Thoracic aorta (tissue), 2 donors: ENCODE measurements around the gene CCR3. TPM values are rescaled to one million over a fixed set of nuclear protein-coding genes. Genes with fewer than 3 reads are reported as not detected.

Source experiments
- ATAC-seq: fragments of 150-250 bp; one replicate; pipeline ENCODE4 v1.8.0; 2017; ENCODE audit warnings: low read depth; ENCODE audit not compliant: insufficient number of reproducible peaks, low FRiP score
- DNase-seq: peaks from one replicate; pipeline ENCODE4 v3.0.0-alpha.2; 2020; ENCODE audit warnings: low spot score
- H3K27ac ChIP-seq, 2 donors: fragments of 200-600 bp; sonication (generic); 1 replicate in 1 of 2; 2 replicates in 1 of 2; pipeline ENCODE4 v1.5.1; 2016; ENCODE audit warnings: mild to moderate bottlenecking in 2 of 2, moderate library complexity in 2 of 2
- H3K27me3 ChIP-seq: fragments of 200-600 bp; sonication (generic); replicated peaks from 2 replicates; pipeline ENCODE4 v1.6.0; 2016; ENCODE audit warnings: mild to moderate bottlenecking; ENCODE audit not compliant: insufficient read depth
- H3K36me3 ChIP-seq: fragments of 200-600 bp; sonication (generic); one replicate; pipeline ENCODE4 v1.5.1; 2016
- H3K4me1 ChIP-seq, 2 donors: fragments of 200-600 bp; sonication (generic); 1 replicate in 1 of 2; 2 replicates in 1 of 2; pipeline versions ENCODE4 v1.5.1 to v1.6.0; 2016; ENCODE audit warnings: low read depth in 2 of 2, mild to moderate bottlenecking in 1 of 2; ENCODE audit not compliant: control insufficient read depth in 1 of 2
- H3K4me3 ChIP-seq: fragments of 200-600 bp; sonication (generic); 2 replicates; pipeline ENCODE4 v1.5.1; 2016; ENCODE audit warnings: mild to moderate bottlenecking
- H3K9me3 ChIP-seq: fragments of 200-600 bp; sonication (generic); 2 replicates; pipeline ENCODE4 v1.5.1; 2016
- total RNA-seq, 2 donors: library from RNA; depleted of rRNA; stranded (reverse); fragments of >200 nt; gene quantifications; one replicate each; pipeline versions ENCODE4 v1.1.0 to v1.2.3, GENCODE V29; 2016
- TF ChIP-seq, protein P1 (sequence below): fragments of 200-600 bp; sonication (generic); IDR thresholded peaks from one replicate; pipeline ENCODE4 v1.5.1; 2019; ENCODE audit warnings: antibody characterized with exemption

The CCR3 gene
- total RNA-seq, 2 donors from 2014 or later, result not detected

DNA sequence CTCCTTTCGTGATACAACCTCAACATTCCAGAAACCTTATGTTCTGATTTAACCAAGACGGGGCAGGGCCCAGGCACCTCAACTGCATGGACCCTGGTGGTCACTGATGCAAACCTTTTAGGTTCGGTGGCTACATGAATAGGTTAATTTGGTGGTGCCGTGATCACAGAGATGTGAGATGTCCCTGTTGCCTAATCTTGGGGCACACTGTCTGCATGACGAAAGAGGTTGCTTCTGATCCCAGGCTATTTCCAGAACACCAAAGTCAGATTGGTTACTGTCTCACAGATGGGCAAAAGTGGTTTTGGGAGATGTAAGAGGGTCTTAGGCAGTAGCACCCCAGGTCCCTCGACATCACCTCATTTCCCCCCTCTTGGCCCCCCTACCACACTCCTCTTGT lies 30.2 kb upstream of the CCR3 start:
- no peak overlapping the region for H3K27ac ChIP-seq
- H3K36me3 ChIP-seq, result no peaks in the 10 kb centered on the region
- no peaks in the 10 kb centered on the region for H3K4me1 ChIP-seq
- no peak overlapping the region for H3K4me3 ChIP-seq
- no peaks in the 10 kb centered on the region for H3K27me3 ChIP-seq
- TF ChIP-seq, protein P1, sequence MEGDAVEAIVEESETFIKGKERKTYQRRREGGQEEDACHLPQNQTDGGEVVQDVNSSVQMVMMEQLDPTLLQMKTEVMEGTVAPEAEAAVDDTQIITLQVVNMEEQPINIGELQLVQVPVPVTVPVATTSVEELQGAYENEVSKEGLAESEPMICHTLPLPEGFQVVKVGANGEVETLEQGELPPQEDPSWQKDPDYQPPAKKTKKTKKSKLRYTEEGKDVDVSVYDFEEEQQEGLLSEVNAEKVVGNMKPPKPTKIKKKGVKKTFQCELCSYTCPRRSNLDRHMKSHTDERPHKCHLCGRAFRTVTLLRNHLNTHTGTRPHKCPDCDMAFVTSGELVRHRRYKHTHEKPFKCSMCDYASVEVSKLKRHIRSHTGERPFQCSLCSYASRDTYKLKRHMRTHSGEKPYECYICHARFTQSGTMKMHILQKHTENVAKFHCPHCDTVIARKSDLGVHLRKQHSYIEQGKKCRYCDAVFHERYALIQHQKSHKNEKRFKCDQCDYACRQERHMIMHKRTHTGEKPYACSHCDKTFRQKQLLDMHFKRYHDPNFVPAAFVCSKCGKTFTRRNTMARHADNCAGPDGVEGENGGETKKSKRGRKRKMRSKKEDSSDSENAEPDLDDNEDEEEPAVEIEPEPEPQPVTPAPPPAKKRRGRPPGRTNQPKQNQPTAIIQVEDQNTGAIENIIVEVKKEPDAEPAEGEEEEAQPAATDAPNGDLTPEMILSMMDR, result no peak
- ATAC-seq (no peak), DNase-seq (no peak)
- no peaks in the 10 kb centered on the region for H3K9me3 ChIP-seq

DNA sequence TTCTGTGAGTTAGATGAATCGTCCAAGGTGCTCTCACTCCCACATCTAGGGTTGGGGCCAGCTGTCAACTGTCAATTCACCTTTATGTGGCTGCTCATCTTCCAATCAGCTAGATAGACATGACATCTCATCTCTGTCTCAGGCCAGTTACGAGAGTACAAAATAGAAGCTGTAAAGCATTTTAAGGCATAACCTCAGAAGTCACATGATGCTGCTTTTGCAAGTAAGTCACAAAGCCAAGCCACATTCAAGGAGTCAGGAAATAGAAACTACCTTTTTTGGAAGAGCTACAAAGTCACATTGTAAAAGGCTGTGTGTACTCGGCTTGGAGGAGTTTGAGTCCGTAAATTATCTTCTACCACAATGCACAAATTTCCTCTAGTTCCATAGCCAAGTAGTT lies 29.1 kb upstream of the CCR3 start:
- H3K4me1 ChIP-seq, result no peaks in the 10 kb centered on the region
- no peaks in the 10 kb centered on the region for H3K9me3 ChIP-seq
- ATAC-seq (no peak), DNase-seq (no peak)
- no peaks in the 10 kb centered on the region for H3K27me3 ChIP-seq
- H3K27ac ChIP-seq, result no peak overlapping the region
- TF ChIP-seq, protein P1, result no peak
- no peak overlapping the region for H3K4me3 ChIP-seq
- no peaks in the 10 kb centered on the region for H3K36me3 ChIP-seq

DNA sequence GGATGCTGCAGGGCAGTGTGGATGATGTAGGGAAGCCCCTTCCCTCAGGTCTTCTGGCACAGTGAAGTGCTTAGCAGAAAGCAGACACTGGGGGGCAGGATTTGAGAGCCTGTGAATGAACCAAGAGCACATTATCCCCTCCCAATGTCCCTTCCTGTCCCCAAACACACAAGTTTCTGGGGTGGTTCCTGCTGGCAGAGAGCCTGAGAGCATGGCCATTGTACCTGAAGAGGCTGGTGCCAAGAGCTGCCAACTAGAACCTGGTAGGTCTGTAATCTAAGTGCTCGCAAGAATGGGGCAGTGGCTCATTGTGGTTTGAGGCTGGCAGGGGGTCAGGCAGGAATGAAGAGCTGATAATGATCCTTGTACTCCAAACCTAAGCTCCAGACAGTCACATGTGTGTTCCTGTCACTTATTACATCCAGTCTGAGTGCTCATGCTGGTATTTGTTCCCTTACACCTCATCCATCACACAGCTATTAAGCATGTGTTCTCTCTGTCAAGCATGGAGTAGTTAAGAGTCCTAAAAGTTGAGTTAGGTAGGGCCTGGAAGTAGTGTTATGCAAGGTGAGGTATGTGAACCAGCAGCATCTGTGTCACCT lies 27.4 kb upstream of the CCR3 start:
- H3K4me1 ChIP-seq, result no peaks in the 10 kb centered on the region
- TF ChIP-seq, protein P1, result no peak
- no peaks in the 10 kb centered on the region for H3K9me3 ChIP-seq
- no peaks in the 10 kb centered on the region for H3K36me3 ChIP-seq
- H3K4me3 ChIP-seq, result no peak overlapping the region
- H3K27me3 ChIP-seq, result no peaks in the 10 kb centered on the region
- ATAC-seq (no peak), DNase-seq (no peak)
- H3K27ac ChIP-seq, result no peak overlapping the region

DNA sequence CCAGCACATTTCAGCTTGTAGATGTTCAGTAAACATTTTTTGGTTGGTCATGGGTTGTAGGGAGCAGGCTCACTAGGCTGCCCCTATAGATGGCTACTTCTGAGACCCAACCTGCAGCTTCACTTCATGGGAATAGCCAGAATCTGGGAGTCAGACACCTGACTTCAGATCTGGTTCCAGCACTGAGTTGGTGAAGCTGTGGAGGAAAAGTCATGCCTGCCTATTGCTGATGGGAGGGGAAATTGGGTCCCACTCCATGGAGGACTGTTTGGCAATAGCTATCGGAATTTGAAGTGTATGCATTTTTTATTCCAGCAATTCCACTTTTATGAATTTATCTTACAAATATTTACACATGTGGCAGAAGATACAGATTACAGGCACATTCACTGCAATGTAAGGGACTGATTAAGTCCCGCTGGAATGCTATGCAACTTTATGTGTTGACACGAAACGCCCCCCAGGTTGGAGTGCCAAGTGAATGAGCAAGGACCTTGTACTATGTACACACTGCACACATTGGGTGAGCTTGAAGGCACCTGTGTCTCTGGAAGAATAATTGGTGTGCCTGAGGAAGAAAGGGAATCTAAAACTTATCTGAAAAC lies 26.3 kb upstream of the CCR3 start:
- H3K4me1 ChIP-seq, result no peaks in the 10 kb centered on the region
- H3K27ac ChIP-seq, result no peak overlapping the region
- DNase-seq (no peak), ATAC-seq (no peak)
- H3K4me3 ChIP-seq, result no peak overlapping the region
- no peaks in the 10 kb centered on the region for H3K27me3 ChIP-seq
- H3K9me3 ChIP-seq, result no peaks in the 10 kb centered on the region
- TF ChIP-seq, protein P1, result no peak
- no peaks in the 10 kb centered on the region for H3K36me3 ChIP-seq

DNA sequence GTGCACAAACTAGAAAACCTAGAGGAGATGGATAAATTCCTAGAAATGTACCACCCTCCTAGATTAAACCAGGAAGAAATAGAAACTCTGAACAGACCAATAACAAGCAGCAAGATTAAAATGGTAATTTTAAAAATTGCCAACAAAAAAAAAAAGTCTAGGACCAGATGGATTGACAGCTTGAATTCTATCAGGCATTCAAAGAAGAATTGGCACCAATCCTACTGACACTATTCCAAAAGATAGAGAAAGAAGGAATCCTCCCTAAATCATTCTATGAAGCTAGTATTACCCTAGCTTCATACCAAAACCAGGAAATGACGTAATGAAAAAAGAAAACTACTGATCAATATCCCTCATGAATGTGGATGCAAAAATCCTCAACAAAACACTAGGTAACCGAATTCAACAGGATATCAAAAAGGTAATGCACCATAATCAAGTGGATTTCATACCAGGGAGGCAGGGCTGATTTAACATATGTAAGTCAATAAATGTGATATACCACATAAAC lies 24.0 kb upstream of the CCR3 start:
- Histone ChIP-seq H3K36me3 (no peaks in the 10 kb centered on the region), H3K27me3 (no peaks in the 10 kb centered on the region), H3K4me3 (no peak overlapping the region), H3K4me1 (no peaks in the 10 kb centered on the region), H3K9me3 (no peaks in the 10 kb centered on the region), H3K27ac (no peak overlapping the region)
- no peak for DNase-seq
- ATAC-seq, result no peak
- TF ChIP-seq, protein P1, result no peak
